ENCODE measurements around the gene TC2N. TPM values are rescaled to one million over a fixed set of nuclear protein-coding genes. Genes with fewer than 3 reads are reported as not detected.

Gene TC2N
- total and polyA plus RNA-seq, 2 experiments from 2014 or later = 10.0 to 35.0 TPM

GRCh38 chr14:91731986-91732385, 135.3 kb downstream of the TC2N start, which contains the start of gene CATSPERB:
Gene CATSPERB (minus strand): TSS chr14:91732086. CDS start chr14:91729479, 2,607 bp downstream.
- H3K4me3 ChIP-seq = no peak within 1 kb of the TSS
- H3K4me1 ChIP-seq (ENCODE audit: insufficient read depth) = no peaks in the 10 kb centered on the region
- no peaks in the 10 kb centered on the region for H3F3A ChIP-seq (replicated peaks; ENCODE audit: low read depth)
- H3K36me3 Mint-ChIP-seq (ENCODE audit: low read depth) = no peaks in the 10 kb centered on the region
- no peak for TF ChIP-seq POLR2AphosphoS5 (IDR thresholded peaks at IDR 0.05; ENCODE audit: low read depth)
- TF ChIP-seq ZNF331 (CRISPR knock-in tag; IDR thresholded peaks at IDR 0.05; ENCODE audit: low read depth) = no peak
- no peak for TF ChIP-seq JUNB (IDR thresholded peaks at IDR 0.05; ENCODE audit: unreplicated experiment)
- no peak for TF ChIP-seq ZNF462 (CRISPR knock-in tag; IDR thresholded peaks at IDR 0.05)
- no peak within 1 kb of the TSS for H3K4me2 ChIP-seq
- H4K20me1 ChIP-seq (replicated peaks; ENCODE audit: insufficient read depth) = no peaks in the 10 kb centered on the region
- no peaks in the 10 kb centered on the region for H3K79me2 ChIP-seq (replicated peaks; ENCODE audit: insufficient read depth)
- no peak within 1 kb of the TSS for H2AFZ ChIP-seq
- H3K27me3 Mint-ChIP-seq (ENCODE audit: insufficient read depth, low read depth, poor library complexity) = no peaks in the 10 kb centered on the region
- no peak for ATAC-seq
- no peaks in the 10 kb centered on the region for H3K4me1 Mint-ChIP-seq
- H3K27ac Mint-ChIP-seq = no peak within 1 kb of the TSS
- H3K27ac ChIP-seq (ENCODE audit: low read depth) = no peak within 1 kb of the TSS
- no peaks in the 10 kb centered on the region for H3K9me2 ChIP-seq (ENCODE audit: insufficient read depth)
- H3K4me3 Mint-ChIP-seq = no peak within 1 kb of the TSS
- peak; percentile 10 for DNase-seq (ENCODE audit: low spot score)
- no peaks in the 10 kb centered on the region; the same call in 2 of the 3 replicates for H3K9me3 Mint-ChIP-seq
- no peaks in the 10 kb centered on the region for H3K36me3 ChIP-seq (ENCODE audit: insufficient read depth)
- H3K27me3 ChIP-seq (ENCODE audit: insufficient read depth) = no peaks in the 10 kb centered on the region

- Histone ChIP-seq H3K27ac (ENCODE audit: low read depth) (no peak overlapping the region), H3K36me3 (ENCODE audit: insufficient read depth) (no peaks in the 10 kb centered on the region), H3K27me3 (ENCODE audit: insufficient read depth) (no peaks in the 10 kb centered on the region), H2AFZ (no peak overlapping the region), H3K4me3 (no peak overlapping the region), H3K4me2 (no peak overlapping the region), H3F3A (replicated peaks; ENCODE audit: low read depth) (no peaks in the 10 kb centered on the region), H3K79me2 (replicated peaks; ENCODE audit: insufficient read depth) (no peaks in the 10 kb centered on the region), H3K4me1 (ENCODE audit: insufficient read depth) (no peaks in the 10 kb centered on the region), H3K9me2 (ENCODE audit: insufficient read depth) (no peaks in the 10 kb centered on the region), H4K20me1 (replicated peaks; ENCODE audit: insufficient read depth) (no peaks in the 10 kb centered on the region)
- no peak for DNase-seq (ENCODE audit: low spot score)
- Mint-ChIP-seq H3K4me3 (no peak overlapping the region), H3K9me3 (no peaks in the 10 kb centered on the region; the same call in 2 of the 3 replicates), H3K36me3 (ENCODE audit: low read depth) (no peaks in the 10 kb centered on the region), H3K27ac (no peak overlapping the region), H3K27me3 (ENCODE audit: insufficient read depth, low read depth, poor library complexity) (no peaks in the 10 kb centered on the region), H3K4me1 (no peaks in the 10 kb centered on the region)
- no peak for ATAC-seq
- no peak for TF ChIP-seq JUNB (IDR thresholded peaks at IDR 0.05; ENCODE audit: unreplicated experiment)
- no peak for TF ChIP-seq NANOG (IDR thresholded peaks at IDR 0.05; ENCODE audit: borderline replicate concordance)
- TF ChIP-seq STAT1 (IDR thresholded peaks at IDR 0.05; ENCODE audit: unreplicated experiment) = no peak
- TF ChIP-seq EZH2phosphoT487 (IDR thresholded peaks at IDR 0.05; ENCODE audit: unreplicated experiment) = no peak
- TF ChIP-seq ZNF331 (CRISPR knock-in tag; IDR thresholded peaks at IDR 0.05; ENCODE audit: low read depth) = no peak
- no peak for TF ChIP-seq ZNF114 (CRISPR knock-in tag; IDR thresholded peaks at IDR 0.05)
- TF ChIP-seq CREB1 (CRISPR knock-in tag; IDR thresholded peaks at IDR 0.05; ENCODE audit: low read depth) = no peak
- TF ChIP-seq ETS1 (IDR thresholded peaks at IDR 0.05) = no peak
Measured at GRCh38 chr14:91731018-91731417, 136.3 kb downstream of the TC2N start.

Measured in GM23338 (cell line).